ENCODE results near the gene TAX1BP1. TPM values are rescaled to one million over a fixed set of nuclear protein-coding genes. Genes with fewer than 3 reads are reported as not detected.

Gene TAX1BP1
- total and polyA plus RNA-seq, 11 donors = 91.2 to 190 (median 159) TPM

- DNase-seq (no peak), ATAC-seq (no peak)
- no peak overlapping the region for H3K27ac ChIP-seq
- WGBS, 4 donors = 91 to 95% (median 94%) methylated on average over 3 of the region's 3 CpGs
- TF ChIP-seq POLR2A (IDR thresholded peaks at IDR 0.05) (no peak), CTCF (IDR thresholded peaks at IDR 0.05) (no peak)
- no peaks in the 10 kb centered on the region for H3K36me3 ChIP-seq
- intact Hi-C loops (cut with DNase I) = no loop called here
- H3K9me3 ChIP-seq = no peaks in the 10 kb centered on the region
- no peak overlapping the region for H3K4me3 ChIP-seq
- H3K27me3 ChIP-seq = no peaks in the 10 kb centered on the region
- H3K4me1 ChIP-seq = peaks cover 0 to 10% (median 0%) of the 10 kb centered on the region in 12 donors
These were observed 27.7 kb upstream of the TAX1BP1 start for GRCh38 chr7:27712217-27712616.

DNA sequence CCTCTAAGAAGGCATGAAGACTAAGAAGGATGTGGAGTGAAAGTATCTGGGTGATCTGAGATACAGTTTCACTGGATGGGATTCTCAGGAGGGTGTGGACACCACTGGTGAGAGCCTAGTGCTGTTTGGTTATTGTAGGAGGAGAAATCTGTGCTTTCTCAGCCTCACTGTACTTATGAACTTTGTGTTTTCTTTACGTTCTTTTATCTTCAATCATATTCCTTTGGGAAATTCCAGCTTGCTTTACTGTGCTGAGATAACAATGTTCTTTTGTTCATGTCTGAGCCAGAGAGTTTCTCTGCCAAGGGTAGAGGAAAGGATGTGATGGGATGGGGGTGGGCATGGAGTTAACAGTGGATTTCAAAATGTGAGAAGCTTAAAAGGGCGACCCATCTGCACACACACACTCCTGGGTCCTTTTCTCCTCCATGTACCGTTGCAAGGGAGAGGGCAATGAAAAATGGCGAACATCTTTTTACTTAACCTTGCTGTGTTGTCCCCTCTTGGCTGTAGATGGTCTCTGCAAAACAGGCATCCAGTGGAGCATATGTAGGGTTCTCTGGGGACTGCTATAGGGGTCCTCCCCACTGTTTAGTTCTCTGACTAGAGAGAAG, 25.0 kb upstream of the TAX1BP1 start:
- TF ChIP-seq POLR2A (IDR thresholded peaks at IDR 0.05) (no peak), CTCF (IDR thresholded peaks at IDR 0.05) (no peak)
- no peaks in the 10 kb centered on the region for H3K36me3 ChIP-seq
- 46 to 59% (median 51%) methylated on average over 4 of the region's 4 CpGs for WGBS, 4 donors
- no peaks in the 10 kb centered on the region for H3K27me3 ChIP-seq
- no peak overlapping the region for H3K27ac ChIP-seq
- H3K4me1 ChIP-seq = peaks cover 0 to 1% (median 0%) of the 10 kb centered on the region in 12 donors
- H3K9me3 ChIP-seq = no peaks in the 10 kb centered on the region
- no peak for ATAC-seq
- intact Hi-C loops (cut with DNase I) = no loop called here
- H3K4me3 ChIP-seq = no peak overlapping the region
- DNase-seq = no peak

DNA sequence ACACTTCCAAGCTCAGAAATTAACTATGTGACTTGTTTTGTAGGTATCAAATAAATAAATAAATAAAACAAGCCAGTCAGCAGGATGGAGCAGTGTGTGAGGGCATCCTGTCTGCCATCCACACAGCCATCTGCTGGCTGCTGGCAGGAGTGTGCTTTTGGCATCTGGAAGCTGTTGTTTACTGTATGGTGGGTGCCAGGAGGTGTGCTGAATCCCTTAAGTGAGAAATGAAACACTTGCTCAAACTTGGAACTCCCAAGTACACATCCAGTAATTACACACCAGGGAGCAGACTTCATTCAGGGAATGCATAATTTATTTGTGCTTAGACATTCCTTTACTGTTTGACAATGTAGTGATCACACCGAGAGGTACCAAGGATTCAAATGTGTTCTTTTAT, 16.9 kb upstream of the TAX1BP1 start:
- peak in 1 of 5 donors; percentile 30 for DNase-seq
- Histone ChIP-seq H3K4me1 (no peaks in the 10 kb centered on the region), H3K36me3 (no peaks in the 10 kb centered on the region), H3K4me3 (no peak overlapping the region), H3K9me3 (no peaks in the 10 kb centered on the region), H3K27me3 (no peaks in the 10 kb centered on the region), H3K27ac (no peak overlapping the region)
- no peak for TF ChIP-seq POLR2A (IDR thresholded peaks at IDR 0.05)
- peak in 1 of 12 donors; percentile 16 for TF ChIP-seq CTCF (IDR thresholded peaks at IDR 0.05)
- ATAC-seq = peak in 2 of 4 donors; percentile 71 to 73
- intact Hi-C loops (cut with DNase I) = no loop called here
- 74 to 93% (median 78%) methylated on average over 1 of the region's 1 CpG for WGBS, 4 donors

DNA sequence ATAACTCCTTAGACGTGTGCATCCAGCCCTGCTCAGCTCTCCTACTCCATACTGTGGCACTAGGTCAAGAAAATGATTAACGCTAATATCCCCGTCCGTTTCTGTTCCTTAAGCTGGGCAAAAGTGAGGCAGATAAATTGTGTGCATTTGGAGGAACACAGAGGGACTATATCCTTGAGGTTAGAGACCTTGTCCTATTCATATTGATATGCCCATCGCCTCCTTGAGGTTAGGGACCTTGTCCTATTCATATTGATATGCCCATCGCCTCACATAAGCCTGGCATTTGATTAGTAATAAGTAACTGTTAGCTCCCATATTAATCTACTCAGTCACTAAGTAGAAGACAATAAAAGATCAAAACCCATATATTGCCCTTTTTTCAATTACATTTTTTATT, 12.9 kb upstream of the TAX1BP1 start:
- DNase-seq = no peak
- ATAC-seq = no peak
- TF ChIP-seq POLR2A (IDR thresholded peaks at IDR 0.05) (no peak), CTCF (IDR thresholded peaks at IDR 0.05) (no peak)
- intact Hi-C loops (cut with DNase I) = no loop called here
- Histone ChIP-seq H3K4me1 (no peaks in the 10 kb centered on the region), H3K36me3 (no peaks in the 10 kb centered on the region), H3K27me3 (no peaks in the 10 kb centered on the region), H3K27ac (no peak overlapping the region), H3K9me3 (no peaks in the 10 kb centered on the region), H3K4me3 (no peak overlapping the region)
- 81 to 89% (median 84%) methylated on average over 6 of the region's 6 CpGs for WGBS, 4 donors
